Epithelial cell of prostate (primary cell): Measurements from ENCODE around the gene GPT2.

Experiments used
- DNase-seq: peaks from one replicate; pipeline ENCODE4 v3.0.0-alpha.2; 2011; ENCODE audit warnings: low read depth, low spot score
- H3K27ac ChIP-seq: fragments of 450-650 bp; 2 replicates; pipeline ENCODE4 v1.5.1; 2017; ENCODE audit warnings: mild to moderate bottlenecking

Gene GPT2

DNA sequence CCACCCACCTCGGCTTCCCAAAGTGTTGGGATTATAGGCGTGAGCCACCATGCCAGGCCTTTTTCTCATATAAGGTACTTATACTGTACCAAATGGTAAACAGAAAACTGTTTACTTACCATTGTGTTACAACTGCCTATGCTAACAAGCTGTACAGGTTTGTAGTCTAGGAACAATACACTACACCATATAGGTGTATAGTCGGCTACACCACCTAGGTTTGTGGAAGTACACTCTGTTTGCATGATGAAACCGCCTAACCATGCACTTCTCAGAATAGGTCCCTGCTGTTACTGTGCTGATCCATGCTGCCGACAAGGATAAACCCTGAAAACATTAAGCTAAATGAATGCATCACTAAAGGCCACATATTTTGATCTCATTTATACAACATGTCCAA lies 70.4 kb downstream of the GPT2 start:
- no peak for DNase-seq
- H3K27ac ChIP-seq: no peak overlapping the region

DNA sequence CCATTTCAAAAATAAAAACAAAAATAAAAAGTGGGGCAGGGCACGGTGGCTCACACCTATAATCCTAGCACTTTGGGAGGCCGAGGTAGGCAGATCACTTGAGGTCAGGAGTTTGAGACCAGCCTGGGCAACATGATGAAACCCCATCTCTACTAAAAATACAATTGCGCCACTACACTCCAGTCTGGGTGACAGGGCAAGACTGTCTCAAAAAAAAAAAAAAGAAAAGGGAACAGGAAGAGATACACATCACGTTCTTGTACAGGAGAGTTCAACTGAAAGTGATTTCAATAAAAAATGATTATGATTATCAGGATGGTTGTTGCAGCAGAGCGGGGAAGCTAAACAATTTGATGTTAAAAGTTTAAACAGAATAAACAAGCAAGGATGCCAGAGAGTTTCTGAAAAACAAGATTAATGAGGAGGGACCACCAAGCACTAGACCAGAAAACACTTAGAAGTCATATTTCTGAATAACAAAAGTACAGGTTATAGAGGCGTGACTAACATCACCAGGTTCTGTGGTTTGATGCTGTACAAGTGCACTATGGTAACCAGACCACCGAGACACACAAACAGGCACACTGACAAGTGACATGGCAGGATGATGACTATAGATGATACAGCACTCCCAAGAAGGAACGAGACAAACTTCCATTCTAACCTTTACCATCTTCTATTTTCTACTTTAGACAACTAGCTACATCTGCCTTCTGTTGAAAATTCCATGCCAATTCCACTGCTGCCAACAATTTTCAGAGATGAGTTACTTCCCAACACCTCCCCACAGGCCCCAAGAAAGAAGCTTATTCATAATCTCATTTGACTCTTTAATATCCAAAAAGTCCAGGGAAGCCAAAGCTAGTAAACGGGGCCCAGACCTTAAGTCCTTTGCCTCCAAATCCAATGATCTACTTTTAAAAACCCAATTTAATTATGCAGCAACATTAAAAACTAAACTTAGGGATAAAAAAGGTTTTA lies 77.5 kb downstream of the GPT2 start:
- H3K27ac ChIP-seq: no peak overlapping the region
- no peak for DNase-seq

DNA sequence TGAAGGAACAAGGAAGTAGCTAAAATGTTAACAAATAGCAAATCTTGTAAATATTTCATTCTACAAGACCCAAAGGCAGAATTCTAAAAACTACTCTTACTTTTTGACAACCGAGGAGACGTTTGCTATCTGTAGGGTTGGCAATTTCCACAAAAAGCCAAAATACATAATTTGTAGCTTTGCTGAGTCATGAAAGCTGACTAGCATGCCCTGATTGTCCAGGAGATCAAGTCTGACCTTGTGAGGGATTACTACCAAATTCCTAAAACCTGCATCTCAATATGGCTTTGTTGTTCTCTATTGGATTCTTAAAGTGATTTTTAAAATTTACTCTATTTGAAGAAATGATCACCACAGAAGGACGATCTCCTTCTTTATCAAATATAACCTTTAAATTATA lies 78.5 kb downstream of the GPT2 start:
- no peak overlapping the region for H3K27ac ChIP-seq
- DNase-seq: no peak

DNA sequence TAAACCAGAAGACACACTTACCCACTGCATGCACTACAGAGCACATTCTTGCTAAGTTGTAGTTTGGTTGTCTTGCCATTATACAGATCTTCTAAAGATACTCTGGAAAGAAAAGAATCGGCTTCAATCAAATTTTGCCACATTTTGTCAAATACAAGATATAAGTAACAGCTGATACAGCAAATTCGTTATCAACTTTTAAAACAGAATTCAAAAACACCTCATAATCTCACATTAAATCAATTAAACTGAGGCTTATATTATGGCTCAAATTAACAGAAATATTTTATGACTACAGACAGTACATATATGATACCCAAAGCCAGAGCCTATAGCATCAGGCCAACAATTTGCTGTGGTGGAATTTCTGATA lies 83.9 kb downstream of the GPT2 start:
- no peak for DNase-seq
- H3K27ac ChIP-seq: no peak overlapping the region

DNA sequence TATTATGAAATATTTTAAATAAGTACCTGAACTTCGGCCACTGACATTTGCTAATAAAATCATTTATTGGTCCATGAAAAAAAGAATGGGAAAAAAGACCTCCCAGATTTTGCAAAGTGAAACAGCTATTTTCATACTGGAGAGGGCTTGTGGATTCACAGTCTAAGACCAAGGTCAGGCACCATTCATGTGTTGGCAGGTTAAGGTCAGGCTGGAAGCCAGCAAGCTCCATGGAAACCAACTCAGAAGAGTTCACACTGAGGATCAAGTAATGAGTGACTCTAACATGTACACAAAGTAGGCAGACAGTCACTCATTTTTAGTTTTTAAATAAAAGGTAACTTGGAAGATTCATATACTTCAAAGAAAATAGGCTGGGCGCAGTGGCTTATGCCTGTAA lies 85.9 kb downstream of the GPT2 start:
- no peak overlapping the region for H3K27ac ChIP-seq
- no peak for DNase-seq

DNA sequence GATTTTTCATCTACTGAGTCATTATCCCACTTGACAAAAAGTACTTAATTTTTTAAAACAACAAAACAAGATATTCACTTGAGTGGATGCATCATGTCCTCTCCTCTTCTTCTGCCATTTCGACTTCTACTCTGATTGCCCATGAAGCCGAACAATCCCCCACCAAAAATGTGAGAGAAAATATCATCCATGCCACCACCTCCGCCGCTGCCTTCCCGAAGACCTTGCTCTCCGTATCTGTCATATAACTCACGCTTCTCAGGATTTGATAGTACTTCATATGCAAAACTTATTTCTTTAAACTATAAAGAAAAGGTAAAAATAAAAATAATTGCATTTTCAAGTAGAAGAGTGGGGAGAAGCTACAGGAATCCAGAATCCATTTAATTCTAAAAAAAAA lies 87.1 kb downstream of the GPT2 start:
- DNase-seq: no peak
- no peak overlapping the region for H3K27ac ChIP-seq

DNA sequence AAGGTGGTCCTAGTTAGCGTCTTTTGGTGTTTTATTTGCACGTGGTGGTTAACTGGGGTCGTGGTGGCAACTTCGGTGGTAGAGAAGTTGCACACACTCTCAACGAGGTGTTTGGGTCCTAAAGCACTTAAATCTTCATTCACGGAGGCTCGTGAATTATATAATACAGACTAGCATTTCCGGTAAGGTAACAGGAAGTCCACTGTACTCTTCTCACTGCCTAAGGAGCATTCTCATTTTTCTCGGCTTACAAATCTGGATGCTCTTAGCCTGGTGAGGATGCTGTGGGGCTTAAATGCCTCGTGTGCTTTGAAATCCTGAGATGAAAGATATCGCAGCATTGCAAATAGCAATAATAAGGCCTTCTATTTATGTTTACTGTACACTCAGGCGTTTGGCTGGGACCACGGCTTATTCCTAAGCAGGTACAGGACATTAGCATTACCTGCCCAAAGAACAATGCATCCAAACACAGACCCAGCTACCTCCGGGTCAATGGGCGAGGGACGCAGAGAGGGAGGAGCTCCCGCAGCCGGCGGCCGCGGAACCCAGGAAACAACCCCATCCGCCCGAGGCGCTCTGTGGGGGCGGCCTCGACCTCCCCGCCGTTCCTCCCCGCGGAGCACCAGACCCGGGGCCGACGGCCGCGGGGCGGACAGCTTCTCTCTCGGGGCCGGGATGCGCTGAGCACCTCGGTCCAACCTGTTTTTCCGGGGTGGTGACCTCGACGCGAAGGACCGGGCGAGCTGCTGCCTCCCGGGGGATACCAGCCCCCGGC lies 88.5 kb downstream of the GPT2 start:
- peak overlapping the region; percentile 92 for H3K27ac ChIP-seq
- DNase-seq: no peak

DNA sequence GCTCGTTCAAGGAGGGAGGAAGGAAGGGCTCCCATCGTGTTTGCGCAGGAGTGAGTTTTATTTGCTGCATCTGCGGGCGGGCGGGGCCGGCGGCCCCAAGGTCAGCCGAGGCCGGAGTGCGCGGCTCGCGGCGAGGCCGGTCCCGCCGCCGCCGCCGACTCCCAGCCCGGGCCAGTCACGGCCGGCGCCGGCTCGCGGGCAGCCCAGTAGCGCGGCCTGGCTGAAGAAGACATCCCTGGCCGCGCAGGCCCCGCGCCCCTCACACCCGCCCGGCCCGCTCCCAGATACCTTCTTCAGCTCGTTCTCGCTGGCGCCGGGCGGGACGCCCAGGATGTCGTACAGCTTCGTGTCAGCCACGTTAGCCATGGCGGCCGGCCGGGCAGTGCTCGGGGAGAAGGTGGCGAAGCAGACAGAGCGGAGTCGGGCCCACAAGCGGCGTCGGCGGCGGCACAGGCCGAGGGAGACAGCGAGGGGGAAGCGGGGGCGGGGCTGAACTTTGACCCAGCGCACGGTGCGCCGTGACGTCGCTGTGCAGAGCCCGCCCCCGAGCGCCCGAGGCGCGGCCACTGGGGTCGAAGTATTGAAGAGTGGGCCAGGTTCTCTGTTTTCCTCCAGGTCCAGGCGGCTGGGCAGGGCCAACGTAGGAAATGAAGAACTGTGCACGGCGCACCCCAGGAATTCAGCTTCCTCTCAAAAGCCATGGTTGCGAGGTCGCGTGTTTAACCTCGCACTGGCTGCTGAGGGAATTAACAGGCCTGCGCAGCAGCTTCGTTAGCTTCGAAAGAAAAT lies 89.2 kb downstream of the GPT2 start, which contains the start of gene DNAJA2:
DNAJA2 (minus strand) TSS at position 468 of the 789 bp plus-strand sequence; CDS start at position 366, 102 bp downstream.
- DNase-seq: no peak

DNA sequence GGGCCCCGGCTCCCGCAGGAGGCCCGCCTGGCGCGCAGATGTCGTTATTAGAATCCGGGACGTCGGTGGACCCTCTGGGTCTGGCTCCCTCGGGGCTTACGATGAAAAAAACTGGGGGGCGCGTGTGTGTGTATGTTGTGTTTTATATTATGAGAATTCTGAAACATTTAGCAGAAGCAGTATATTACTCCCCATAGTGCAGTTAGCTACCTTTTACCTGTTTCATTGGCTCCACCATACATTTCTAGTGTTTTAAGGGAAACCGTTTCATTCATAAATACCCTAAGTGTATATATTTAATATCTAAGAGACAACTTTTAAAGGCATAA lies 89.8 kb downstream of the GPT2 start:
- H3K27ac ChIP-seq: peak overlapping the region; percentile 92
- no peak for DNase-seq

More for the DNA sequence above, 89.2 kb downstream of the GPT2 start, which contains the start of gene DNAJA2:
- H3K27ac ChIP-seq: peak within 1 kb of the TSS; percentile 92

DNA sequence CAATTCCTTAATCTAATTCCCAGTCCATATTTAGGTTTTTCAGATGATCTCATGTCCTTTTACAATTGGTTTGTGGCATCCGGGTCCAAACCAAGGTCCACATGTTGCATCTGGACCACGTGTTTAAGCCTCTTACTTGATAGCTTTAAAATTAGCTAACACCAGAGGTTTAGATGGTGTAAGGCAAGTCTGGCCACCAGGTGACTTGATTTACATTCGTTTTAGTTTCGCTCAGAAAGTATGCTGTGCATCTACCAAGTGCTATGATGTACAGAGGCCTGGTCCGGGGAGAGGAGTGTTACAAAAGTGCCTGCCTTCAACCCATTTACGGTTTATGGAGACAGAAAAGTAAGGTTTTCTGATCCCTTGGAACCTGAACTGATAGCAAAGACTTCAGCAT lies 90.2 kb downstream of the GPT2 start:
- H3K27ac ChIP-seq: peak overlapping the region; percentile 92

DNA sequence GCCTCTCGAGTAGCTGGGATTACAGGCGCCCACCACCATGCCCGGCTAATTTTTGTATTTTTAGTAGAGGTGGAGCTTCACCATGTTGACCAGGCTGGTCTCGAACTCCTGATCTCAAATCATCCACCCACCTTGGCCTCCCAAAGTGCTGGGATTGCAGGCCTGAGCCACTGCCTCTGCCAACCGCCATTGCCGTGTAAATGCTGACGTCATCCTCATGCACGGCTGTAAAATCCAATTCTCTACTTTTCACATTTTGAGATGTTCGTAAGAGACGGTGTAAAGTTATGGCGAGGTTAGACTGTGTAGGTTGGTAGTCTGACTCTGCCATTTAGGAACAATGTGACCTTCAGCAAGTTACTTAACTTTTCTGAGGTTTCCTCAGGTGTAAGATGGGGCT lies 91.0 kb downstream of the GPT2 start:
- H3K27ac ChIP-seq: no peak overlapping the region

More for the DNA sequence above, 90.2 kb downstream of the GPT2 start:
- no peak for DNase-seq

DNA sequence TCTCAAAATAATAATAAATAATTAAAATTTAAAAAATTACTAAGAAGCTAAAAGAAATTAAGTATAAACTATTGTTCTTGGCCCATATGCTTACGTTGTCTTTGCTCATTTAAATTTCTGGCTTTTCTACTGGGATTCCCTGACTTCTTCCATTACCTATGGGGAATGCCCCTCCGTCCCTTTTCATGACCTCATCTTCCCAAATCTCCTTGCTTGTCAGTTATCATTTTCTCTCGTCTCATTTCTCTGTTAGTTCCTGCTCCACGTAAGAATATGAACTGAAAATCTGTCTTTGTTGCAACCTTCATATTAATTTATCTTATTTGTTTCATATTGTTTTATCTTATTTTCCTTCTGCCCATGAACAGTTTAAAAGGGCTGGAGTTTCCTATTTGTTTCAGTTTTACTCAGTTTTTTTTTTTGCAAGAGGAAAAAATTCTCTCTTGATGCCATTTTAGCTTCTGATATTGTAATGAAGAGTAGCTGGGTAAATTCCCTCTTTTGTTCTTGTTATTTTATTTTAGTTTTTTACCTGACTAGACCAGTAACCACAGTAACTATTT lies 91.8 kb downstream of the GPT2 start:
- no peak for DNase-seq
- no peak overlapping the region for H3K27ac ChIP-seq

More for the DNA sequence above, 91.0 kb downstream of the GPT2 start:
- no peak for DNase-seq

DNA sequence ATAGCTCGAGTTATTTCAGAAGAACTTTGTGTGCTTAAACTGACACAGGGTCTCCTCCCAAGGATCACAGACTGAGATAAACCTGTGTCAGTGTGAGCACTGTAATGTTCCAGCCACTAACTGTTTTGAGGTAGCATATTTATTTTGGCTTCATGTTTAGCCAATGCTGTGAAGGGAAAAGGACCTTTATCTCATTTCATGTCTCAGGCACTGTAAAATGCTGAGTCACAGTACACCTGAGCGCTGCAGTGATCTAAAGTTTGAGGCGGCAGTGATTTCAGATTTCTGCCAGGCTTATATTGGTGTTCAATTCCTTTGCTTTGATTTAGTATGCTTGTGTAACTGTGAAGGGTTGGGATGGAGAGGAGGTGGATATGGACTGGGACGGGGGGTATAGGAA lies 92.4 kb downstream of the GPT2 start:
- no peak for DNase-seq
- H3K27ac ChIP-seq: no peak overlapping the region
